OCI-LY1 (cell line): Measurements from ENCODE around the gene PCDHGA7.
"Not testable (repeated sequence)": the region's sequence is repeated elsewhere in the genome, so short reads cannot be mapped to it uniquely, and the experiment has no call there.

Source experiments
- H2AFZ ChIP-seq: fragments of 200-600 bp; sonication (generic), shearing (Covaris generic); 2 replicates; pipeline ENCODE4 v1.6.0; 2014; ENCODE audit warnings: antibody characterized with exemption, mild to moderate bottlenecking, low read length
- H3F3A ChIP-seq: fragments of 200-600 bp; sonication (generic), shearing (Covaris generic); 2 replicates; pipeline ENCODE4 v1.6.0; 2014; ENCODE audit warnings: mild to moderate bottlenecking, antibody characterized with exemption, low read length, moderate library complexity; ENCODE audit not compliant: insufficient read depth
- H3K27ac ChIP-seq: fragments of 200-600 bp; sonication (generic); 2 replicates; pipeline ENCODE4 v1.5.1; 2014; ENCODE audit warnings: low read length, mixed run types, mild to moderate bottlenecking, low read depth; ENCODE audit not compliant: poor library complexity, severe bottlenecking
- H3K27me3 ChIP-seq: fragments of 200-600 bp; sonication (generic); 2 replicates; pipeline ENCODE4 v1.6.0; 2014; ENCODE audit warnings: antibody characterized with exemption, mild to moderate bottlenecking, low read length, moderate library complexity; ENCODE audit not compliant: insufficient read depth
- H3K36me3 ChIP-seq: fragments of 200-600 bp; sonication (generic); 2 replicates; pipeline ENCODE4 v1.6.1; 2014; ENCODE audit warnings: mild to moderate bottlenecking, antibody characterized with exemption, low read length, moderate library complexity, mixed read lengths; ENCODE audit not compliant: insufficient read depth
- H3K4me1 ChIP-seq: fragments of 200-600 bp; sonication (generic); 2 replicates; pipeline ENCODE4 v1.5.1; 2014; ENCODE audit warnings: mild to moderate bottlenecking, low read length, moderate library complexity; ENCODE audit not compliant: insufficient read depth, severe bottlenecking
- H3K4me2 ChIP-seq: fragments of 200-600 bp; sonication (generic), shearing (Covaris generic); 2 replicates; pipeline ENCODE4 v1.6.1; 2014; ENCODE audit warnings: low read length
- H3K4me3 ChIP-seq: fragments of 200-600 bp; sonication (generic); 2 replicates; pipeline ENCODE4 v1.5.1; 2014; ENCODE audit warnings: low read length, low read depth, mild to moderate bottlenecking, mixed read lengths; ENCODE audit not compliant: poor library complexity, severe bottlenecking
- H3K79me2 ChIP-seq: fragments of 200-600 bp; shearing (Covaris generic); 2 replicates; pipeline ENCODE4 v1.6.1; 2016; ENCODE audit warnings: mixed run types, low read length, mixed read lengths; ENCODE audit not compliant: insufficient read depth
- H3K9ac ChIP-seq: fragments of 200-600 bp; sonication (generic), shearing (Covaris generic); 2 replicates; pipeline ENCODE4 v1.6.1; 2014; ENCODE audit warnings: mild to moderate bottlenecking, low read length, mixed read lengths
- H3K9me2 ChIP-seq: fragments of 200-600 bp; sonication (generic), shearing (Covaris generic); 2 replicates; pipeline ENCODE4 v1.6.1; 2014; ENCODE audit warnings: low read depth, mild to moderate bottlenecking, low read length, mixed read lengths
- H3K9me3 ChIP-seq: fragments of 200-600 bp; shearing (Covaris generic); 2 replicates; pipeline ENCODE4 v1.6.1; 2014; ENCODE audit warnings: low read length, mixed read lengths
- H4K20me1 ChIP-seq: fragments of 200-600 bp; sonication (generic), shearing (Covaris generic); 2 replicates; pipeline ENCODE4 v1.6.0; 2016; ENCODE audit warnings: mild to moderate bottlenecking, low read length; ENCODE audit not compliant: insufficient read depth
- CTCF ChIP-seq: fragments of 200-600 bp; sonication (generic), shearing (Covaris generic); IDR thresholded peaks from 2 replicates; pipeline ENCODE4 v1.5.1; 2017; ENCODE audit warnings: mild to moderate bottlenecking, antibody characterized with exemption, low read length, moderate library complexity, mixed read lengths
- EZH2 ChIP-seq: fragments of 200-600 bp; sonication (generic), shearing (Covaris generic); IDR thresholded peaks from 2 replicates; pipeline ENCODE4 v1.8.0; 2017; ENCODE audit warnings: borderline replicate concordance, mixed run types, mild to moderate bottlenecking, antibody characterized with exemption, low read length, moderate library complexity, mixed read lengths

Gene PCDHGA7

GRCh38 chr5:141413540-141414069, 31.1 kb downstream of the PCDHGA7 start:
- H3K9ac ChIP-seq: peak overlapping the region; percentile 79

DNA sequence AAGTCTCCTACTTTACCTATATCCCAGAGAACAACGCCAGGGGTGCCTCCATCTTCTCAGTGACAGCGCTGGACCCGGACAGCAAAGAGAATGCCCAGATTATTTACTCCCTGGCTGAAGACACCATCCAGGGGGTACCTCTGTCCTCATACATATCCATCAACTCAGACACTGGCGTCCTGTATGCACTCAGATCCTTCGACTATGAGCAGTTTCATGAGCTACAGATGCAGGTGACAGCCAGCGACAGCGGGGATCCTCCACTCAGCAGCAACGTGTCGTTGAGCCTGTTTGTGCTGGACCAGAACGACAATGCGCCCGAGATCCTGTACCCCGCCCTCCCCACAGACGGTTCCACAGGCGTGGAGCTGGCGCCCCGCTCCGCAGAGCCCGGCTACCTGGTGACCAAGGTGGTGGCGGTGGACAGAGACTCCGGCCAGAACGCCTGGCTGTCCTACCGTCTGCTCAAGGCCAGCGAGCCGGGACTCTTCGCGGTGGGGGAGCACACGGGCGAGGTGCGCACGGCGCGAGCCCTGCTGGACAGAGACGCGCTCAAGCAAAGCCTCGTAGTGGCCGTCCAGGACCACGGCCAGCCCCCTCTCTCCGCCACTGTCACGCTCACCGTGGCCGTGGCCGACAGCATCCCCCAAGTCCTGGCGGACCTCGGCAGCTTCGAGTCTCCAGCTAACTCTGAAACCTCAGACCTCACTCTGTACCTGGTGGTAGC, 32.2 kb downstream of the PCDHGA7 start:
- not testable (repeated sequence) for H3K79me2 ChIP-seq, H3K4me3 ChIP-seq, H3F3A ChIP-seq, H3K4me1 ChIP-seq, H3K4me2 ChIP-seq, H3K27ac ChIP-seq, H2AFZ ChIP-seq, H4K20me1 ChIP-seq, H3K9ac ChIP-seq, H3K36me3 ChIP-seq, H3K27me3 ChIP-seq, H3K9me2 ChIP-seq
- peaks cover 13% of the 10 kb centered on the region for H3K9me3 ChIP-seq

More at GRCh38 chr5:141413540-141414069, 31.1 kb downstream of the PCDHGA7 start:
- H3K36me3 ChIP-seq: no peaks in the 10 kb centered on the region
- peak overlapping the region; percentile 92; the same call in 1 of the 2 replicates for H2AFZ ChIP-seq
- no peaks in the 10 kb centered on the region for H4K20me1 ChIP-seq
- H3K4me2 ChIP-seq: peak overlapping the region; percentile 96
- H3K9me2 ChIP-seq: no peaks in the 10 kb centered on the region
- H3K4me3 ChIP-seq: peak overlapping the region; percentile 78
- H3F3A ChIP-seq: no peaks in the 10 kb centered on the region
- H3K27ac ChIP-seq: no peak overlapping the region
- TF ChIP-seq EZH2: no peak
- TF ChIP-seq CTCF: no peak
- peaks cover 6% of the 10 kb centered on the region for H3K4me1 ChIP-seq
- H3K9me3 ChIP-seq: peaks cover 9% of the 10 kb centered on the region; the same call in 1 of the 2 replicates
- H3K79me2 ChIP-seq: no peaks in the 10 kb centered on the region
- H3K27me3 ChIP-seq: no peaks in the 10 kb centered on the region

GRCh38 chr5:141415275-141415618, 32.7 kb downstream of the PCDHGA7 start:
- H3K36me3 ChIP-seq, H3K27ac ChIP-seq, H3K9ac ChIP-seq, H3K79me2 ChIP-seq, H3F3A ChIP-seq, H3K4me1 ChIP-seq, H4K20me1 ChIP-seq, H3K9me2 ChIP-seq, H3K4me2 ChIP-seq, H3K27me3 ChIP-seq, H3K4me3 ChIP-seq, H2AFZ ChIP-seq: not testable (repeated sequence)
- peaks cover 13% of the 10 kb centered on the region for H3K9me3 ChIP-seq

DNA sequence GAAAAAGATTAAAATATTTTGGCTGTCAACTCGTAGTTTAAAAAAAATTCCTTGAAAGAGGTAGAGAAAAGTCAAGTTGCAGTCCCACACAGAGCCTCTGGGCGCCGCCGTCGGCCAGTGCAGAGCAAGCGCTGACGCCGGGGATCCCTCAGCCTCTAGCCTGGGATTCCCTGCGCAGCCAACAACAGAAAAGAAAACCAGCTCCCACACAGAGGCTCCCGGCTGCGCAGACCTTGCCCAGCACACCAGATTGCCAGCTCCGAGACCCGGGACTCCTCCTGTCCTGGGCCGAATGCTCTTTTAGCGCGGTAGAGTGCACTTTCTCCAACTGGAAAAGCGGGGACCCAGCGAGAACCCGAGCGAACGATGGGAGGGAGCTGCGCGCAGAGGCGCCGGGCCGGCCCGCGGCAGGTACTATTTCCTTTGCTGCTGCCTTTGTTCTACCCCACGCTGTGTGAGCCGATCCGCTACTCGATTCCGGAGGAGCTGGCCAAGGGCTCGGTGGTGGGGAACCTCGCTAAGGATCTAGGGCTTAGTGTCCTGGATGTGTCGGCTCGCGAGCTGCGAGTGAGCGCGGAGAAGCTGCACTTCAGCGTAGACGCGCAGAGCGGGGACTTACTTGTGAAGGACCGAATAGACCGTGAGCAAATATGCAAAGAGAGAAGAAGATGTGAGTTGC, 35.1 kb downstream of the PCDHGA7 start, which contains the start of gene PCDHGB7:
Gene PCDHGB7 (plus strand): TSS at position 184 of the 679 bp plus-strand sequence. CDS start 183 bp downstream, at position 367.
- H3F3A ChIP-seq, H3K4me1 ChIP-seq, H3K4me2 ChIP-seq, H3K9ac ChIP-seq, H2AFZ ChIP-seq, H3K9me2 ChIP-seq, H3K4me3 ChIP-seq, H3K36me3 ChIP-seq, H3K79me2 ChIP-seq, H4K20me1 ChIP-seq, H3K27me3 ChIP-seq, H3K27ac ChIP-seq: not testable (repeated sequence)
- peaks cover 26% of the 10 kb centered on the region for H3K9me3 ChIP-seq
